Epithelial cell of proximal tubule (primary cell): ENCODE measurements around the gene PASD1. TPM values are rescaled to one million over a fixed set of nuclear protein-coding genes. Genes with fewer than 3 reads are reported as not detected.

Experiments
- DNase-seq: peaks from one replicate; pipeline ENCODE4 v3.0.0-alpha.2; 2011; ENCODE audit warnings: low read depth
- H3K4me3 ChIP-seq: 2 replicates; pipeline ENCODE4 v1.5.1; 2011; ENCODE audit warnings: low read depth, mild to moderate bottlenecking, low read length
- total RNA-seq: library from RNA; depleted of rRNA; stranded (reverse); fragments of >200 nt; gene quantifications from 2 replicates; pipeline ENCODE4 v1.2.3, GENCODE V29; 2015
- TF ChIP-seq, protein P1 (sequence below): conservative IDR thresholded peaks from 2 replicates; pipeline ENCODE4 v1.5.1; 2012; ENCODE audit warnings: low read depth, mild to moderate bottlenecking, low read length

Gene PASD1, protein sequence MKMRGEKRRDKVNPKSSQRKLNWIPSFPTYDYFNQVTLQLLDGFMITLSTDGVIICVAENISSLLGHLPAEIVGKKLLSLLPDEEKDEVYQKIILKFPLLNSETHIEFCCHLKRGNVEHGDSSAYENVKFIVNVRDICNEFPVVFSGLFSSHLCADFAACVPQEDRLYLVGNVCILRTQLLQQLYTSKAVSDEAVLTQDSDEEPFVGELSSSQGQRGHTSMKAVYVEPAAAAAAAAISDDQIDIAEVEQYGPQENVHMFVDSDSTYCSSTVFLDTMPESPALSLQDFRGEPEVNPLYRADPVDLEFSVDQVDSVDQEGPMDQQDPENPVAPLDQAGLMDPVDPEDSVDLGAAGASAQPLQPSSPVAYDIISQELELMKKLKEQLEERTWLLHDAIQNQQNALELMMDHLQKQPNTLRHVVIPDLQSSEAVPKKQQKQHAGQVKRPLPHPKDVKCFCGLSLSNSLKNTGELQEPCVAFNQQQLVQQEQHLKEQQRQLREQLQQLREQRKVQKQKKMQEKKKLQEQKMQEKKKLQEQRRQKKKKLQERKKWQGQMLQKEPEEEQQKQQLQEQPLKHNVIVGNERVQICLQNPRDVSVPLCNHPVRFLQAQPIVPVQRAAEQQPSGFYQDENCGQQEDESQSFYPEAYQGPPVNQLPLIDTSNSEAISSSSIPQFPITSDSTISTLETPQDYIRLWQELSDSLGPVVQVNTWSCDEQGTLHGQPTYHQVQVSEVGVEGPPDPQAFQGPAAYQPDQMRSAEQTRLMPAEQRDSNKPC
- not detected in 2 replicates for total RNA-seq

DNA sequence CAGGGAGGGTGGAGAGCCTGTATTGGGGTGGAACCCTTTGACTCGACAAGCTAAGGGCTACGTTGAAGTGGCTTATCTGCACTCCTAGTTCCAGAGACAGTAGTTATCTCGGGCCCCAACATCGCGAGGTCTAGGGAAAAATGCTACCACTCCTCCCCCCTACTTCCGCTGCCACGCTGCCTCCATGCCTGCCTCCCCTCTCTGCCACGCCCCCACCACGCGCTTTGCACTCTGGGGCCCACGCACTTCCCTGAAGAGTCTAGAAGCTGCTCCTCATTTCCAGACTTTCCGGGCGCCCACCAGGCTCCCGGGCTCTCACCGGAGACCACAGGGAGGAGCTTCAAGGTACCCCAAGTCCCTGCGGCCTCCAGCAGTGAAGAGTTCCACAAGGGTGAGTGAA, at the start of gene PASD1:
PASD1 (plus strand) TSS at position 227 of the 400 bp plus-strand sequence. CDS start 37,879 bp downstream, outside the sequence.
- TF ChIP-seq, protein P1, sequence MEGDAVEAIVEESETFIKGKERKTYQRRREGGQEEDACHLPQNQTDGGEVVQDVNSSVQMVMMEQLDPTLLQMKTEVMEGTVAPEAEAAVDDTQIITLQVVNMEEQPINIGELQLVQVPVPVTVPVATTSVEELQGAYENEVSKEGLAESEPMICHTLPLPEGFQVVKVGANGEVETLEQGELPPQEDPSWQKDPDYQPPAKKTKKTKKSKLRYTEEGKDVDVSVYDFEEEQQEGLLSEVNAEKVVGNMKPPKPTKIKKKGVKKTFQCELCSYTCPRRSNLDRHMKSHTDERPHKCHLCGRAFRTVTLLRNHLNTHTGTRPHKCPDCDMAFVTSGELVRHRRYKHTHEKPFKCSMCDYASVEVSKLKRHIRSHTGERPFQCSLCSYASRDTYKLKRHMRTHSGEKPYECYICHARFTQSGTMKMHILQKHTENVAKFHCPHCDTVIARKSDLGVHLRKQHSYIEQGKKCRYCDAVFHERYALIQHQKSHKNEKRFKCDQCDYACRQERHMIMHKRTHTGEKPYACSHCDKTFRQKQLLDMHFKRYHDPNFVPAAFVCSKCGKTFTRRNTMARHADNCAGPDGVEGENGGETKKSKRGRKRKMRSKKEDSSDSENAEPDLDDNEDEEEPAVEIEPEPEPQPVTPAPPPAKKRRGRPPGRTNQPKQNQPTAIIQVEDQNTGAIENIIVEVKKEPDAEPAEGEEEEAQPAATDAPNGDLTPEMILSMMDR, result no peak
- no peak within 1 kb of the TSS for H3K4me3 ChIP-seq
- no peak for DNase-seq

DNA sequence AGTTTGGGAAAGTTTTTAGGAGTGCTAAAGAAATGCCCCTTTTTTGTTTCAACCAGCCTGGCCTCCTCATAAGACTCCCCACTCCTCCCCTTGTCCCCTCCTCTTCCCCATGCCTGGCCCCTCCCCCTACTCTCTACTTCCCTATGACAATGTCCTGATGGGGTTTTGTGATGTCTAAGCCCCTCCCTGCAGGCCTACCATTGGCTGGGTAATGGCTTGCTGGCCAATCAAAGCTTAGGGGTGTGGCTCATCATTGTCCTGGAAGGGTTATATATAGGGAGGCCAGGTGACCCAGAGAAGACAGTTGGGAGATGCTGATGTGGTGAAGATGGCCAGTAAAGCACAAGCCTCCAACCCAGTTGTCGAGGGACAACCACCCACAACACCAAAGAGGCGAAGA, 48.2 kb upstream of the PASD1 start:
- DNase-seq, result no peak
- TF ChIP-seq, protein P1, result no peak
- no peak overlapping the region for H3K4me3 ChIP-seq

DNA sequence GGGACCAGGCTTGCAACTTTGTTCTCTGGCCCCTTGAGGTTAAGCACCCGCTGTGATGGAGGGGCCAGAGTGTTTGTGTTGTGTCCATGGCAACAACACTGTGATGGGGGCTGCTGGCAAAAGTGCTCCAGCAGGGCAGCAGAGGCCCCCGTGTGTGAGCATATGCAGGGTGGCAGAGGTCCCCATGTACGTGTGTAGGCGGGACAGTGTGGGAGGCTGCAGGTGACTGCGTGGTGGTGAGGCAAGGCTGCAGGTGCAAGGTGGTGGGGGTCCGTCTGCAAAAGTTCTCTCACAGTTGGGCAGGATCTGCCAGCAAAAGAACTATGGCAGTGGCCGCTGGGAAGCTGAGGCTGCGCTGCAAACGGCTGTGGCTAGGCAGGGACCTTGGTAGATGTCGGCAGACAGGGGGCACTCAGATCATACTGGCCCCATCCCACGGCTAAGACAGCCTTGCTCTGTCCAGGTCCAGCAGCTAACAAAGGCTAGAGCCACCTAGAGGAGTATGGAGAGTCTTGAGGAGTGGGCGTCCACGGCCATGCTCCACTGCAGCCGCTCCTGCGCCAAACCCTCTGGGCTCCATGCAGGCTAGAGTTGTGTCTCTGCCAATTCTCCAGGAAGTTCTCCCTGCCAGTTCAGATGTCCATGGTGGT, 46.8 kb upstream of the PASD1 start:
- no peak for DNase-seq
- no peak overlapping the region for H3K4me3 ChIP-seq
- TF ChIP-seq, protein P1, result no peak

DNA sequence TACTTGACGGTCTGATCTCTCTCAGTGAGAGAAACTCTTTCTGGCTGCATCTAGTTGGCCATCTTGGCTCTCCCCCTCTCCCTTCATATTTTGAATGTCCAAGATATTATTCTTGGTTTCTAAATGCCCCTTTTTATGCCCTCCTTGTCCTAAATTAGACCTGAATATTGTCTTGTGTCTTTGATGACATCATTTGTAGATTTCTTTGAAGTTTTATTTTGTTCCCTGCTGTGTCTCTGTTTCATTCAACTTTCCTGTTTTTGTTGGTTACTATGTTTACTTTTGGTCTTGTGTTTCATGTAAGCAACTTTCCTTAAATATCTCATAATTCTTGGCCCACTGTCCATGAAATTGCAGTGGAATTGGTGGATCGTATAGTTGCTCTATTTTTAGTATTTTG, 46.1 kb upstream of the PASD1 start:
- TF ChIP-seq, protein P1, result no peak
- no peak overlapping the region for H3K4me3 ChIP-seq
- no peak for DNase-seq

DNA sequence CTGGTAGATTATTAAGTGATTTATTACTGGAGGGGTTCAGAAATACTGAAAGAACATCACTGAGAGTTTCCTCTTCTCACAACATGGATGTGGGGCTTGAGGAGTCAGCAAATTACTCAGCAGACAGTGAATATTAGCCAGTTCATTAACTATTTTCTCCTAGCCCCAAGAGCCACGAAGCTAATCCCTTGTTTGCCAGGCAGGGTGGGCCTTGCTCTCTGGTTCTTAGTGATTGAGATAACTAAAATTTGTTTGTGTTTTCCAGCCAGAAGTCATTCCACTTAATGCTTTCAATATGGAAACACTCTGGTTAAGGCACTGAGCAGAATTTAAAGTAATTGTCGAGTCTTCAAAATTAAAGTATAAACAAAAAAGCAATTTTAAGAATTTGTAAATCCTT, 40.1 kb upstream of the PASD1 start:
- DNase-seq, result no peak
- H3K4me3 ChIP-seq, result no peak overlapping the region
- TF ChIP-seq, protein P1, result no peak

DNA sequence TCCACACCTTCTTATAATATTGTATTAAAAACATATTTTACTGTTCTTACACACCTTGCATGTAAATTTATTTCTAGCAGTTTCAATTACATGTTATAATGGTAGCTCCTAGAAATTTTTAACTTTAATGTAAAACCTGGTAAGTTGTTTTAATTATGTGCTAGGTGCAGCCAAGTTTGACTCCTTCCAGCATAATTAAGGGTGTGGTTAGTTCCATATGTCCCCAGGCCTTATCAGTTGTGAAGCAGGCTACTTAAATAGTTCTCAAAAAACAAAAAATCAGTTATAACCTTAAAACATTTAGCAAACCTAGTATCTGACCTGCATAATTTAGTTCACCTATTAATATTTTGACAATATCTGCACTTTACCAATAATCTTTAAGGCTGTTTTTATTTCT, 26.9 kb upstream of the PASD1 start:
- TF ChIP-seq, protein P1, result no peak
- no peak for DNase-seq
- no peak overlapping the region for H3K4me3 ChIP-seq
